Loucy (cell line): Measurements from ENCODE around the gene STAB2.
A peak's percentile ranks its signal among the peaks of the same experiment; 100 is the strongest.

Experiments used
- H2AFZ ChIP-seq: fragments of 200-600 bp; sonication (generic); 2 replicates; pipeline ENCODE4 v1.6.0; 2016; ENCODE audit warnings: antibody characterized with exemption, mild to moderate bottlenecking, low read length, moderate library complexity
- H3F3A ChIP-seq: fragments of 200-600 bp; 2 replicates; pipeline ENCODE4 v1.6.0; 2016; ENCODE audit warnings: antibody characterized with exemption, low read depth, mild to moderate bottlenecking
- H3K27me3 ChIP-seq: fragments of 200-600 bp; sonication (generic); 2 replicates; pipeline ENCODE4 v1.6.1; 2014; ENCODE audit warnings: low read length, mild to moderate bottlenecking; ENCODE audit not compliant: insufficient read depth, poor library complexity, severe bottlenecking
- H3K36me3 ChIP-seq: fragments of 200-600 bp; sonication (generic); 2 replicates; pipeline ENCODE4 v1.6.1; 2016; ENCODE audit warnings: low read length; ENCODE audit not compliant: insufficient read depth
- H3K4me1 ChIP-seq: fragments of 200-600 bp; sonication (generic); 2 replicates; pipeline ENCODE4 v1.5.1; 2014; ENCODE audit warnings: low read length, mild to moderate bottlenecking; ENCODE audit not compliant: insufficient read depth, poor library complexity, severe bottlenecking
- H3K4me2 ChIP-seq: fragments of 200-600 bp; sonication (generic); 2 replicates; pipeline ENCODE4 v1.6.0; 2014; ENCODE audit warnings: antibody characterized with exemption, low read length, low read depth, mild to moderate bottlenecking; ENCODE audit not compliant: poor library complexity, severe bottlenecking
- H3K4me3 ChIP-seq: fragments of 200-600 bp; sonication (generic); 2 replicates; pipeline ENCODE4 v1.5.1; 2014; ENCODE audit warnings: low read length, mild to moderate bottlenecking, mixed read lengths; ENCODE audit not compliant: poor library complexity, severe bottlenecking
- H3K79me2 ChIP-seq: fragments of 200-600 bp; sonication (generic); 2 replicates; pipeline ENCODE4 v1.6.1; 2014; ENCODE audit warnings: low read length; ENCODE audit not compliant: insufficient read depth
- H3K9ac ChIP-seq: fragments of 200-600 bp; sonication (generic); 2 replicates; pipeline ENCODE4 v1.6.0; 2014; ENCODE audit warnings: mild to moderate bottlenecking, low read depth, low read length, moderate library complexity; ENCODE audit not compliant: poor library complexity, severe bottlenecking
- H3K9me2 ChIP-seq: fragments of 200-600 bp; sonication (generic); replicated peaks from 2 replicates; pipeline ENCODE4 v1.6.1; 2016; ENCODE audit warnings: low read depth, low read length, mixed read lengths
- H3K9me3 ChIP-seq: fragments of 200-600 bp; sonication (generic); 2 replicates; pipeline ENCODE4 v1.6.1; 2014; ENCODE audit warnings: mild to moderate bottlenecking, antibody characterized with exemption, low read length, low read depth; ENCODE audit not compliant: insufficient read depth
- H4K20me1 ChIP-seq: fragments of 200-600 bp; sonication (generic); 2 replicates; pipeline ENCODE4 v1.6.0; 2014; ENCODE audit warnings: antibody characterized with exemption, low read length, mild to moderate bottlenecking; ENCODE audit not compliant: insufficient read depth, poor library complexity, severe bottlenecking
- CTCF ChIP-seq: fragments of 200-600 bp; sonication (generic); conservative IDR thresholded peaks from 2 replicates; pipeline ENCODE4 v1.5.1; 2014; ENCODE audit warnings: mild to moderate bottlenecking, antibody characterized with exemption, low read length
- EZH2phosphoT487 ChIP-seq: fragments of 200-600 bp; IDR thresholded peaks from 2 replicates; pipeline ENCODE4 v1.6.1; 2018; ENCODE audit warnings: antibody characterized with exemption, mild to moderate bottlenecking, moderate library complexity, borderline replicate concordance

STAB2 gene

GRCh38 chr12:103751171-103751570 is 164.1 kb downstream of the STAB2 start:
- H2AFZ ChIP-seq, result 0 out of 2 replicates have a peak overlapping the region, but pooled peaks have one; percentile 32
- H3K36me3 ChIP-seq, result no peaks in the 10 kb centered on the region

GRCh38 chr12:103751600-103751999 is 164.5 kb downstream of the STAB2 start:
- Histone ChIP-seq H3K9me3 (no peaks in the 10 kb centered on the region), H3K9ac (no peak overlapping the region), H3K79me2 (no peaks in the 10 kb centered on the region), H3K4me3 (no peak overlapping the region), H3K9me2 (no peaks in the 10 kb centered on the region), H3K36me3 (no peaks in the 10 kb centered on the region), H2AFZ (no peak overlapping the region), H3K4me1 (no peaks in the 10 kb centered on the region), H3F3A (no peaks in the 10 kb centered on the region), H4K20me1 (no peaks in the 10 kb centered on the region), H3K4me2 (no peak overlapping the region), H3K27me3 (no peaks in the 10 kb centered on the region)
- no peak for TF ChIP-seq EZH2phosphoT487
- no peak for TF ChIP-seq CTCF

More at GRCh38 chr12:103751171-103751570, 164.1 kb downstream of the STAB2 start:
- H3K9me3 ChIP-seq, result no peaks in the 10 kb centered on the region
- no peaks in the 10 kb centered on the region for H3K9me2 ChIP-seq
- H3K4me3 ChIP-seq, result no peak overlapping the region
- no peaks in the 10 kb centered on the region for H3K79me2 ChIP-seq
- H4K20me1 ChIP-seq, result no peaks in the 10 kb centered on the region
- peak; percentile 58 for TF ChIP-seq CTCF
- TF ChIP-seq EZH2phosphoT487, result no peak
- H3K9ac ChIP-seq, result no peak overlapping the region
- H3K27me3 ChIP-seq, result no peaks in the 10 kb centered on the region
- H3K4me1 ChIP-seq, result no peaks in the 10 kb centered on the region
- H3K4me2 ChIP-seq, result no peak overlapping the region
- no peaks in the 10 kb centered on the region for H3F3A ChIP-seq

GRCh38 chr12:103755425-103755824 is 168.4 kb downstream of the STAB2 start:
- Histone ChIP-seq H3K4me1 (no peaks in the 10 kb centered on the region), H3K36me3 (no peaks in the 10 kb centered on the region), H3K9me3 (no peaks in the 10 kb centered on the region), H3K27me3 (no peaks in the 10 kb centered on the region), H3K9ac (no peak overlapping the region), H4K20me1 (no peaks in the 10 kb centered on the region), H3F3A (no peaks in the 10 kb centered on the region), H3K9me2 (no peaks in the 10 kb centered on the region), H3K4me3 (no peak overlapping the region), H3K79me2 (no peaks in the 10 kb centered on the region), H3K4me2 (no peak overlapping the region), H2AFZ (no peak overlapping the region)
- TF ChIP-seq EZH2phosphoT487 (no peak), CTCF (no peak)
